ENCODE data around the gene TBXA2R. TPM values are rescaled to one million over a fixed set of nuclear protein-coding genes. Genes with fewer than 3 reads are reported as not detected.

The TBXA2R gene
- total RNA-seq, 4 donors from 2014 or later = 0.27 to 0.79 TPM; not detected in 2

- TF ChIP-seq, protein P1, sequence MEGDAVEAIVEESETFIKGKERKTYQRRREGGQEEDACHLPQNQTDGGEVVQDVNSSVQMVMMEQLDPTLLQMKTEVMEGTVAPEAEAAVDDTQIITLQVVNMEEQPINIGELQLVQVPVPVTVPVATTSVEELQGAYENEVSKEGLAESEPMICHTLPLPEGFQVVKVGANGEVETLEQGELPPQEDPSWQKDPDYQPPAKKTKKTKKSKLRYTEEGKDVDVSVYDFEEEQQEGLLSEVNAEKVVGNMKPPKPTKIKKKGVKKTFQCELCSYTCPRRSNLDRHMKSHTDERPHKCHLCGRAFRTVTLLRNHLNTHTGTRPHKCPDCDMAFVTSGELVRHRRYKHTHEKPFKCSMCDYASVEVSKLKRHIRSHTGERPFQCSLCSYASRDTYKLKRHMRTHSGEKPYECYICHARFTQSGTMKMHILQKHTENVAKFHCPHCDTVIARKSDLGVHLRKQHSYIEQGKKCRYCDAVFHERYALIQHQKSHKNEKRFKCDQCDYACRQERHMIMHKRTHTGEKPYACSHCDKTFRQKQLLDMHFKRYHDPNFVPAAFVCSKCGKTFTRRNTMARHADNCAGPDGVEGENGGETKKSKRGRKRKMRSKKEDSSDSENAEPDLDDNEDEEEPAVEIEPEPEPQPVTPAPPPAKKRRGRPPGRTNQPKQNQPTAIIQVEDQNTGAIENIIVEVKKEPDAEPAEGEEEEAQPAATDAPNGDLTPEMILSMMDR (IDR thresholded peaks at IDR 0.05) = peak in 4 of 5 experiments; percentile 36 to 53 (median 41)
- no peak for TF ChIP-seq POLR2AphosphoS5 (IDR thresholded peaks at IDR 0.05)
- in situ Hi-C loops (cut with MboI; ENCODE audit: low pct_ligation_motif_present in 1 of 4, low pct_unique_long_range_greater_than_20kb in 1 of 4, low sequenced_read_pairs in 3 of 4) (no loop called here), intact Hi-C loops (cut with DNase I; ENCODE audit: low total_unique reads) (loop anchor here (10.0 kb wide), 1 partner anchor 157 kb away; the partner anchor contains the start of genes PIP5K1C and TJP3)
- H3K4me1 ChIP-seq = no peaks in the 10 kb centered on the region
- DNase-seq = no peak
- no peak overlapping the region for H3K27ac ChIP-seq
- H3K27me3 ChIP-seq = no peaks in the 10 kb centered on the region
- no peaks in the 10 kb centered on the region for H3K36me3 ChIP-seq
- H3K4me3 ChIP-seq = no peak overlapping the region
- WGBS, 2 donors (ENCODE audit: low coverage in 1 of 2) = 77% methylated on average over 5 of the region's 15 CpGs; no CpG with 5 or more reads in 1 of the 2 donors
- no peaks in the 10 kb centered on the region for H3K9me3 ChIP-seq
These were observed 59.4 kb downstream of the TBXA2R start for GRCh38 chr19:3547301-3547731.

GRCh38 chr19:3546119-3546518 is 60.6 kb downstream of the TBXA2R start:
- no peak overlapping the region for H3K4me3 ChIP-seq
- no peak overlapping the region for H3K27ac ChIP-seq
- intact Hi-C loops (cut with DNase I; ENCODE audit: low total_unique reads) = loop anchor here (10.0 kb wide), 1 partner anchor 159 kb away; the partner anchor contains the start of genes PIP5K1C and TJP3
- TF ChIP-seq, protein P1 (IDR thresholded peaks at IDR 0.05) = no peak
- TF ChIP-seq EP300 (IDR thresholded peaks at IDR 0.05; ENCODE audit: low read depth) (no peak), POLR2AphosphoS5 (IDR thresholded peaks at IDR 0.05) (no peak), POLR2A (IDR thresholded peaks at IDR 0.05) (no peak)
- no peaks in the 10 kb centered on the region for H3K4me1 ChIP-seq
- DNase-seq = no peak
- 94 to 100% methylated on average over 3 to 23 of the region's 23 CpGs for WGBS, 2 donors (ENCODE audit: low coverage in 1 of 2)
- in situ Hi-C loops (cut with MboI; ENCODE audit: low pct_ligation_motif_present in 1 of 4, low pct_unique_long_range_greater_than_20kb in 1 of 4, low sequenced_read_pairs in 3 of 4) = no loop called here
- H3K9me3 ChIP-seq = no peaks in the 10 kb centered on the region
- H3K36me3 ChIP-seq = no peaks in the 10 kb centered on the region
- H3K27me3 ChIP-seq = no peaks in the 10 kb centered on the region

DNA sequence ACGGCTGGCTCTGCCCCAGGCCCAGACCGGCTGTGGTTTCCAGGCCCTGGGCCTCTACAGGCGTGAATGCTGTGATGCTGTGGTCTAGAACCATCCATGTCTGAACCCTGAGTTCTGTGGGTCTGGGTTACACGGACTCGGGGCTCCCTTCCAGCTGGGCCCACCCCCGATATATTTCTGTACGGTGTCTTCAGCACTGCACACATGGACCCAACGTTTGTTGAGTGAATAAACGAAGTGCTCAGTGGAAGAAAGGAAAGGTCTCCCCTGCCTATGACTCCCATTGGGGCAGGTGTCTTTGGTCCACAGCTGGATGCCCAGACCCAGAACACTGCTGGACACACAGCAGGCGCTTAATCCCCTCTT is 61.0 kb downstream of the TBXA2R start:
- no peak for DNase-seq
- H3K36me3 ChIP-seq = no peaks in the 10 kb centered on the region
- no peaks in the 10 kb centered on the region for H3K9me3 ChIP-seq
- no peaks in the 10 kb centered on the region for H3K27me3 ChIP-seq
- in situ Hi-C loops (cut with MboI; ENCODE audit: low pct_ligation_motif_present in 1 of 4, low pct_unique_long_range_greater_than_20kb in 1 of 4, low sequenced_read_pairs in 3 of 4) (no loop called here), intact Hi-C loops (cut with DNase I; ENCODE audit: low total_unique reads) (loop anchor here (10.0 kb wide), 1 partner anchor 159 kb away; the partner anchor contains the start of genes PIP5K1C and TJP3)
- no peak overlapping the region for H3K27ac ChIP-seq
- H3K4me1 ChIP-seq = no peaks in the 10 kb centered on the region
- TF ChIP-seq POLR2A (IDR thresholded peaks at IDR 0.05) (no peak), POLR2AphosphoS5 (IDR thresholded peaks at IDR 0.05) (no peak), EP300 (IDR thresholded peaks at IDR 0.05; ENCODE audit: low read depth) (no peak)
- TF ChIP-seq, protein P1 (IDR thresholded peaks at IDR 0.05) = no peak
- no peak overlapping the region for H3K4me3 ChIP-seq
- WGBS, 2 donors (ENCODE audit: low coverage in 1 of 2) = 81 to 100% methylated on average over 2 to 10 of the region's 10 CpGs

- no peaks in the 10 kb centered on the region for H3K4me1 ChIP-seq
- 55 to 80% methylated on average over 4 to 30 of the region's 30 CpGs for WGBS, 2 donors (ENCODE audit: low coverage in 1 of 2)
- no peaks in the 10 kb centered on the region for H3K36me3 ChIP-seq
- DNase-seq = peak; percentile 80
- H3K27ac ChIP-seq = no peak overlapping the region
- no peaks in the 10 kb centered on the region for H3K27me3 ChIP-seq
- H3K9me3 ChIP-seq = no peaks in the 10 kb centered on the region
- TF ChIP-seq, protein P1 (IDR thresholded peaks at IDR 0.05) = peak; percentile 94 to 97 (median 94)
- TF ChIP-seq EP300 (IDR thresholded peaks at IDR 0.05; ENCODE audit: low read depth) = no peak
- in situ Hi-C loops (cut with MboI; ENCODE audit: low pct_ligation_motif_present in 1 of 4, low pct_unique_long_range_greater_than_20kb in 1 of 4, low sequenced_read_pairs in 3 of 4) (no loop called here), intact Hi-C loops (cut with DNase I; ENCODE audit: low total_unique reads) (loop anchor here (5.0 to 10.0 kb wide), 2 partner anchors 72 to 160 kb away; partner anchors contain the start of genes PIP5K1C and TJP3)
- no peak overlapping the region for H3K4me3 ChIP-seq
These were observed 61.7 kb downstream of the TBXA2R start for GRCh38 chr19:3544742-3545668.

Data from transverse colon (tissue), 4 donors.